ENCODE measurements around the gene KIAA1671.

- TF ChIP-seq CTCF (IDR thresholded peaks at IDR 0.05; ENCODE audit: low read length) (no peak), EZH2 (IDR thresholded peaks at IDR 0.05; ENCODE audit: borderline replicate concordance, low read length) (no peak)
These were observed 149.5 kb downstream of the KIAA1671 start for GRCh38 chr22:25101986-25102385.
